ENCODE results near the gene ALPL.

ALPL gene

GRCh38 chr1:21598904-21599303 lies 89.7 kb downstream of the ALPL start:
- no peak for DNase-seq (ENCODE audit: low read depth in 2 of 2)

- no peak for DNase-seq (ENCODE audit: low read depth in 2 of 2)
Observed at GRCh38 chr1:21599402-21599801, 90.2 kb downstream of the ALPL start.

- DNase-seq (ENCODE audit: low read depth in 2 of 2): no peak
Observed at GRCh38 chr1:21601278-21602048, 92.2 kb downstream of the ALPL start.

GRCh38 chr1:21603177-21604138 lies 94.2 kb downstream of the ALPL start:
- DNase-seq (ENCODE audit: low read depth in 2 of 2): no peak

GRCh38 chr1:21604208-21604957 lies 95.2 kb downstream of the ALPL start:
- no peak for DNase-seq (ENCODE audit: low read depth in 2 of 2)

GRCh38 chr1:21605012-21605715 lies 95.9 kb downstream of the ALPL start:
- DNase-seq (ENCODE audit: low read depth in 2 of 2): no peak

- no peak for DNase-seq (ENCODE audit: low read depth in 2 of 2)
Observed at GRCh38 chr1:21605964-21606705, 96.9 kb downstream of the ALPL start.

- DNase-seq (ENCODE audit: low read depth in 2 of 2): peak; percentile 39 to 57
Observed at GRCh38 chr1:21607549-21608529, 98.6 kb downstream of the ALPL start.

GRCh38 chr1:21608798-21609197 lies 99.6 kb downstream of the ALPL start:
- DNase-seq (ENCODE audit: low read depth in 2 of 2): no peak

- DNase-seq (ENCODE audit: low read depth in 2 of 2): no peak
Observed at GRCh38 chr1:21610027-21610426, 100.8 kb downstream of the ALPL start.

GRCh38 chr1:21610989-21611785 lies 102.0 kb downstream of the ALPL start:
- no peak for DNase-seq (ENCODE audit: low read depth in 2 of 2)

- DNase-seq (ENCODE audit: low read depth in 2 of 2): no peak
Observed at GRCh38 chr1:21612057-21612456, 102.8 kb downstream of the ALPL start.

GRCh38 chr1:21613072-21613867 lies 104.0 kb downstream of the ALPL start:
- DNase-seq (ENCODE audit: low read depth in 2 of 2): no peak

- no peak for DNase-seq (ENCODE audit: low read depth in 2 of 2)
Observed at GRCh38 chr1:21614419-21615115, 105.3 kb downstream of the ALPL start.

- DNase-seq (ENCODE audit: low read depth in 2 of 2): no peak
Observed at GRCh38 chr1:21616372-21616771, 107.1 kb downstream of the ALPL start.

- DNase-seq (ENCODE audit: low read depth in 2 of 2): no peak
Observed at GRCh38 chr1:21617126-21617738, 108.0 kb downstream of the ALPL start.

- no peak for DNase-seq (ENCODE audit: low read depth in 2 of 2)
Observed at GRCh38 chr1:21618059-21618458, 108.8 kb downstream of the ALPL start.
